Measurements from ENCODE around the gene PPP1R12B. TPM values are rescaled to one million over a fixed set of nuclear protein-coding genes. Genes with fewer than 3 reads are reported as not detected.
"Not testable (repeated sequence)": the region's sequence is repeated elsewhere in the genome, so short reads cannot be mapped to it uniquely, and the experiment has no call there.

The PPP1R12B gene
- total and polyA plus RNA-seq, 12 donors: 16.5 to 969 (median 604) TPM

DNA sequence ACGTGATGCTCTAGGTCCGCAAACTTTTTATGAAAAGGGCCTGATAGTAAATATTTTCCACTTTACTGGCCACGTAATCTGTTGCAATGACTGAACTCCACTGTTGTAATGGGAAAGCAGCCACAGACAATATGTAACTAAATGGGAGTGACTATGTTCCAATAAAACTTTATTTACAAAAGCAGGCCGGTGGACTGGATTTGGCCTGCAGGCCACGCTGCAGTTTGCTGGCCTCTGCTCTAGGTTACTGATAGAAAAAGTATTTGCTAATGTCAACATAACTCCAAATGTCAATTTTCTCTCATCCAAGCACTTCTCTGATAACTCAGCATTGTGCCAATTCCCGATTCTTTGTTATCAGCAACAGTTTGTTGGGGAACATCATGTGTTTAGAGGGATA is 160.4 kb downstream of the PPP1R12B start:
- not testable (repeated sequence) for ATAC-seq, DNase-seq, H3K4me3 ChIP-seq, H3K9me3 ChIP-seq, H3K27me3 ChIP-seq
- peaks cover 0 to 41% (median 21%) of the 10 kb centered on the region in 9 donors for H3K4me1 ChIP-seq
- 58 to 71% methylated on average over 6 of the region's 6 CpGs for WGBS, 2 donors
- peak overlapping the region in 6 of 10 donors; percentile 3 to 85 (median 38) for H3K27ac ChIP-seq
- TF ChIP-seq, protein P1, sequence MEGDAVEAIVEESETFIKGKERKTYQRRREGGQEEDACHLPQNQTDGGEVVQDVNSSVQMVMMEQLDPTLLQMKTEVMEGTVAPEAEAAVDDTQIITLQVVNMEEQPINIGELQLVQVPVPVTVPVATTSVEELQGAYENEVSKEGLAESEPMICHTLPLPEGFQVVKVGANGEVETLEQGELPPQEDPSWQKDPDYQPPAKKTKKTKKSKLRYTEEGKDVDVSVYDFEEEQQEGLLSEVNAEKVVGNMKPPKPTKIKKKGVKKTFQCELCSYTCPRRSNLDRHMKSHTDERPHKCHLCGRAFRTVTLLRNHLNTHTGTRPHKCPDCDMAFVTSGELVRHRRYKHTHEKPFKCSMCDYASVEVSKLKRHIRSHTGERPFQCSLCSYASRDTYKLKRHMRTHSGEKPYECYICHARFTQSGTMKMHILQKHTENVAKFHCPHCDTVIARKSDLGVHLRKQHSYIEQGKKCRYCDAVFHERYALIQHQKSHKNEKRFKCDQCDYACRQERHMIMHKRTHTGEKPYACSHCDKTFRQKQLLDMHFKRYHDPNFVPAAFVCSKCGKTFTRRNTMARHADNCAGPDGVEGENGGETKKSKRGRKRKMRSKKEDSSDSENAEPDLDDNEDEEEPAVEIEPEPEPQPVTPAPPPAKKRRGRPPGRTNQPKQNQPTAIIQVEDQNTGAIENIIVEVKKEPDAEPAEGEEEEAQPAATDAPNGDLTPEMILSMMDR (IDR thresholded peaks at IDR 0.05): peak in 1 of 9 donors; percentile 26
- H3K36me3 ChIP-seq: peaks cover 0 to 61% (median 3%) of the 10 kb centered on the region in 9 donors
- intact Hi-C loops (cut with DNase I): loop anchor here in 7 of 10 donors (5.0 to 10.0 kb wide), 2 partner anchors 58 to 86 kb away; no protein-coding TSS in a partner anchor

DNA sequence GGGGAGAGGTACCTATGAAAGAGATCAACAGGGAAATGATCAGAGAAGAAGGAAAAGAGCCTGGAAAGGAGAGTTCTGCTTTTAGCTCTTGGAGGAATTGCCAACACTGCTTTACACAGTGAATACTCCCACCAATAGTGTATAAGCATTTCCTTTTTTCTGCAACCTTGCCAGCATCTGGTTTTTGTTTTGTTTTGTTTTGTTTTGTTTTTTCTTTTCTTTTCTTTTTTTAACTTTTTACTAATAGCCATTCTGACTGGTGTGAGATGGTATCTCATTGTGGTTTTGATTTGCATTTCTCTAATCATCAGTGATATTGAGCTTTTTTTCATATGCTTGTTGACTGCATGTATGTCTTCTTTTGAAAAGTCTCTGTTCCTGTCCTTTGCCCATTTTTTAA is 165.4 kb downstream of the PPP1R12B start:
- ATAC-seq, H3K27ac ChIP-seq, DNase-seq, H3K9me3 ChIP-seq, H3K27me3 ChIP-seq, H3K4me3 ChIP-seq: not testable (repeated sequence)
- Histone ChIP-seq H3K4me1 (peaks cover 0 to 32% (median 12%) of the 10 kb centered on the region in 9 donors), H3K36me3 (peaks cover 0 to 39% (median 0%) of the 10 kb centered on the region in 9 donors)
- intact Hi-C loops (cut with DNase I): loop anchor here in 1 of 10 donors (10.0 kb wide), 1 partner anchor 51 kb away; no protein-coding TSS in a partner anchor

DNA sequence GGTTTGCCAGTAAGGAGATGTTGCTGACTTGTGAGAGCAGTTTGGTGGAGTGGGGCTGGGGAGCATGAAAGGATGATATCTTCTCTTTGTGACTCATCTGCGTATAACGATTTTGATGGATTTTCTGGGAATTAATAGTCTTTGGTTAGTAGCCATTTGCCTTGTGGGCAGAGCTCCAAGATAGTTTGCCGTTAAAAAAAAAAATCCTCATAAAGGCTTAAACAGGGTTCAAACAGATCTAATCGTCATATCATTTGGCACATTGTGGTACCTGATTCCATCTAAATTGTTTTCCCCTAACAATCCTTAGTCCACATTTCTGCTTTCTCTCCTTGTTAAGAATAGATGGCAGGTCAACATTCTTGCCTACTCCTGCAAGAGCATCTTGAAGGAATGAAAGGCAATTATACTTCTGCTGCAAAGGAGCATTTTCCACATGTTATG is 168.0 kb downstream of the PPP1R12B start:
- WGBS, 2 donors: 55 to 62% methylated on average over 4 of the region's 4 CpGs
- no peaks in the 10 kb centered on the region for H3K27me3 ChIP-seq
- H3K27ac ChIP-seq: peak overlapping the region in 1 of 10 donors; percentile 23
- peaks cover 5 to 52% (median 22%) of the 10 kb centered on the region in 9 donors for H3K4me1 ChIP-seq
- ATAC-seq (no peak), DNase-seq (no peak)
- intact Hi-C loops (cut with DNase I): loop anchor here in 2 of 10 donors (5.0 to 10.0 kb wide), 2 partner anchors 48 to 51 kb away; no protein-coding TSS in a partner anchor
- no peak overlapping the region for H3K4me3 ChIP-seq
- TF ChIP-seq, protein P1 (IDR thresholded peaks at IDR 0.05): no peak
- H3K9me3 ChIP-seq: no peaks in the 10 kb centered on the region
- H3K36me3 ChIP-seq: peaks cover 0 to 31% (median 0%) of the 10 kb centered on the region in 9 donors

DNA sequence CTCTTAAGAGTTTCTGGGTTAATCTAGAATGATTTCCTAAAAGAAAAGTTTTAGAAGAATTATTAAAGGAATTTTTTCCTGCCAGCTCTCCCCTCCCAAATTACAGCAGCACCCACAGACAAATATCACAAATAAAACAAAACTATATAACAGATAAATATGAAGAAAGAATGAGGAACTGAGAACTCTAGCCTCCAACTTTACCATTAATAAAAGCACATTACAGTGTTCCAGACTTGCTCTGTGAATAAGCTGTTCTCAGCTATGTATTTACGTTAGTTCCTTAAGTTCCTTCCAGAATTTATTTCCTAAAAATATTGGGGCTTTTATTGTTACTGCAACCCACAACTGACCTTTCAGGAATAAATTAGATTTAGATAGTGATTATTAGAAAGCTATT is 168.6 kb downstream of the PPP1R12B start:
- not testable (repeated sequence) for ATAC-seq, H3K4me3 ChIP-seq, H3K9me3 ChIP-seq, DNase-seq, H3K27me3 ChIP-seq
- Histone ChIP-seq H3K36me3 (peaks cover 0 to 27% (median 0%) of the 10 kb centered on the region in 9 donors), H3K4me1 (peaks cover 5 to 52% (median 22%) of the 10 kb centered on the region in 9 donors), H3K27ac (peak overlapping the region in 2 of 10 donors; percentile 59 to 76)
- intact Hi-C loops (cut with DNase I): loop anchor here in 2 of 10 donors (5.0 to 10.0 kb wide), 2 partner anchors 48 to 50 kb away; no protein-coding TSS in a partner anchor
- WGBS, 2 donors: 53 to 73% methylated on average over 1 of the region's 1 CpG

DNA sequence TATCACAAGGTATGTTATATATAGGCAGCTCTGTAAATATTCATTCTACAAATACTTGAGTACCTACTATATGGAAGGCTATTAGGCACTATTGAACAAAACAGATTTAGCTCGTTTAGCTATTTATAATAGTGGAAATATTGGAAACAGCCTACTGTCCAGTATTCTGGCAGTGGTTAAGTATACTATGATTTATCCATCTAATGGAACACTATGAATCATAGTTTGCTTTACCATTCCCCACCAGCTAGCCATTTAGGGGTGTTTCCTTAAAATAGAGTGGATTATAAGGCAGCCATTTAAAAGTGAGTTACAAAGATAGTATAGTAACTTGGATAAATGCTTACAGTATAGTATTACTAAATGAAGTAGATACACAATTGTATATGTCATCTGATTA is 169.7 kb downstream of the PPP1R12B start:
- ATAC-seq, H3K9me3 ChIP-seq, H3K27me3 ChIP-seq, DNase-seq, H3K4me3 ChIP-seq: not testable (repeated sequence)
- H3K27ac ChIP-seq: peak overlapping the region in 4 of 10 donors; percentile 16 to 76 (median 54)
- 51 to 75% methylated on average over 1 of the region's 1 CpG for WGBS, 2 donors
- peaks cover 0 to 17% (median 0%) of the 10 kb centered on the region in 9 donors for H3K36me3 ChIP-seq
- intact Hi-C loops (cut with DNase I): loop anchor here in 2 of 10 donors (5.0 to 10.0 kb wide), 2 partner anchors 47 to 49 kb away; no protein-coding TSS in a partner anchor
- H3K4me1 ChIP-seq: peaks cover 5 to 52% (median 22%) of the 10 kb centered on the region in 9 donors

DNA sequence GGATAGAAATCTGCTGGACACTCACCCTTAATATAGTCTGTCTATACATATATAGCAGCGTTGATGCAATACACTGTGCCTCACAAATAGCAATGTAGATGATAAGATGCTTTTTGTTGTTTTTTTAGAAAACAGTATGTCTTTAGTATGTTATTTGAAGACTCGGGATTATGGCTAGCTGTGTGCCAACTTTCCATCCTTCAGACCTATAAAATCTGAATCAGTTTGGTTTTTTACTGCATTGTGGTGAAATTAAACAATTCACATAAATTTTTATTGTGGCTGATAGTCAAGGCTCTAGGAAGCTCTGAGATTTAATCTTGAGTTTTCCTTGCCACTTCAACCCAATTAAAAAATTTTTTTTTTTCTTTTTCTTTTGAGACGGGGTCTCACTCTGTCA is 170.4 kb downstream of the PPP1R12B start:
- WGBS, 2 donors: 49 to 60% methylated on average over 3 of the region's 3 CpGs
- DNase-seq, ATAC-seq, H3K4me3 ChIP-seq, H3K27me3 ChIP-seq, H3K9me3 ChIP-seq: not testable (repeated sequence)
- Histone ChIP-seq H3K36me3 (peaks cover 0 to 17% (median 0%) of the 10 kb centered on the region in 9 donors), H3K4me1 (peaks cover 5 to 49% (median 22%) of the 10 kb centered on the region in 9 donors), H3K27ac (peak overlapping the region in 7 of 10 donors; percentile 39 to 84 (median 68))
- intact Hi-C loops (cut with DNase I): loop anchor here in 2 of 10 donors (5.0 to 10.0 kb wide), 2 partner anchors 46 to 48 kb away; no protein-coding TSS in a partner anchor

DNA sequence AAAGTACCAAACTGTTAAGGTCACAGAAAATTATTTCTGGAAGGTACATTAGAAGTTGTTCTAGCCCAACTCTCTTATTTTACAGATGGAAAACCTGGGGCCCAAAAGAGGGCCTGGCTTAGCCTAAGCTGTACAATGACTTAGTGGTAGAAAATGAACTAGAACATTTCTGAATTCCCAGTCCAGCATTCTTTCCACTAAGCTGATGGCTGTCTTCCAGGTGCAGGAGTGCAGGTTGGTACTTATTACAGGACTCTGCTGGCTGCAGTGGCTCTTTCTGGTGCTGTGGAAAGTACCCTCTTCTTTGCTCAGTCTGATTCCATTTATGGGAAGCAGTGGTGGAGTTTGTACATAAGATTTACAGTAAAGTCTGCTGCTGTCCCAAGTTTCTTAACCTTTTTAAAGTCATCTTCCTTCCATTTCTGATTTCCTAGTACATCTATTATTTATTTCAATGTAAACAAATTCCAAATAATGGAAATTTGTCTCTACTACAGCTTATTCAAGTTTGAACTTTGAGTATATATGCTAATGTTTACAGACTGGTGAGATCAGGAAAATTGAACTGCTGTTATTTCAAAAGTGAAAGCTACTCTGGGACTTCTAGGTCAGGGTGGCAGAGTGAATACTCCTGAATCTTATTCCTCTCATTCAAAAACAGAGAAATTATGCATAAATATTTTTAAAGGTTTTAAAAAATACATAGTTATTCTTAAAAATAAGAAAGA is 171.8 kb downstream of the PPP1R12B start:
- Histone ChIP-seq H3K4me1 (peaks cover 5 to 49% (median 22%) of the 10 kb centered on the region in 9 donors), H3K27ac (peak overlapping the region in 9 of 10 donors; percentile 13 to 84 (median 68)), H3K36me3 (peaks cover 0 to 17% (median 0%) of the 10 kb centered on the region in 9 donors)
- DNase-seq; H3K9me3 ChIP-seq; intact Hi-C loops (cut with DNase I); H3K27me3 ChIP-seq; H3K4me3 ChIP-seq: not testable (repeated sequence)
- ATAC-seq: peak; percentile 58 to 94 (median 80)

DNA sequence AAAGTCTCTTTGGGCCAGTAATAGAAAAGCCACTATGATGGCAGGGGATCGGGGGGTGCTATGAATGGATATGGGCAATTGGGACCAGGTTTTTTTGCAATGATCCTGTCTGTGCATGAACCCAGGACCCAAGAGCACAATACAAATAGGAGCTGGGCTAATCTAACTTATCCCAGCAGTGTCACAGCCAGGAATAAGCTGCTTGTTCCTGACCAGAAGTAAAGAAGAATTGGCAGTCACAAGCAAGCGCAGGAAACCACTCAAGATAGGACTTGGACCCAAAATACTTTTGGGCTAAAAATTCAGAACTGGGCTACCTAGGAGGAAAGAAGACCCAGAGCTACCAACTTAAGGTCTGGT is 172.3 kb downstream of the PPP1R12B start:
- H3K27me3 ChIP-seq; H3K4me3 ChIP-seq; DNase-seq; H3K9me3 ChIP-seq; intact Hi-C loops (cut with DNase I): not testable (repeated sequence)
- Histone ChIP-seq H3K36me3 (peaks cover 0 to 17% (median 0%) of the 10 kb centered on the region in 9 donors), H3K27ac (peak overlapping the region in 8 of 10 donors; percentile 14 to 84 (median 68)), H3K4me1 (peaks cover 5 to 49% (median 22%) of the 10 kb centered on the region in 9 donors)
- WGBS, 2 donors: 66 to 83% methylated on average over 2 of the region's 2 CpGs
- peak in 6 of 8 donors; percentile 29 to 70 (median 55) for ATAC-seq

DNA sequence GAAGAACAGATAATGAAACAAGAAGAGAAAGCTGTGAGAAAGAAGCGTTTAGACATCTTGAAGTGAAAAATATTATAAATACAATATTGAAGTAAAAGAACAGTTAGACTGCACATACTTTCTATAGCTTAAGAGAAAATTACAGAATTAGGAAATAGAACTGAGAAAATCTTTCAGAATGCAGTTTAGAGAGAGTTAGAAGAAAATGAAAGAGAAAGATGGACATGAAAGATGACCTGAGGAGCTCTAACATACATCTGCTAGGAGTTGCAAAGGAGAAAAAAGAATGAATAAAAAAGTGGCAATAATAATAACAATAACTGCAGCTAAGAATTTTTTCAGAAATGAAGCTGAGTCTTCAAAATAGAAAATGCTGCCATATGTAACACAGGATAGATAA is 173.0 kb downstream of the PPP1R12B start:
- H3K27me3 ChIP-seq; H3K4me3 ChIP-seq; intact Hi-C loops (cut with DNase I); ATAC-seq; H3K9me3 ChIP-seq; DNase-seq: not testable (repeated sequence)
- 96 to 97% methylated on average over 1 of the region's 1 CpG for WGBS, 2 donors
- H3K27ac ChIP-seq: peak overlapping the region in 7 of 10 donors; percentile 14 to 84 (median 68)
- peaks cover 0 to 17% (median 0%) of the 10 kb centered on the region in 9 donors for H3K36me3 ChIP-seq
- H3K4me1 ChIP-seq: peaks cover 5 to 55% (median 23%) of the 10 kb centered on the region in 9 donors
